T-helper 2 cell treated with Interferon-gamma antibody and Interleukin-4, amounts not matched to agents 5 μg/mL and 100 μg/mL, for 36 hours (primary cell): Measurements from ENCODE around the gene MAPK1.
"Not testable (repeated sequence)": the region's sequence is repeated elsewhere in the genome, so short reads cannot be mapped to it uniquely, and the experiment has no call there.

ENCODE experiments used
- DNase-seq: peaks from one replicate; pipeline ENCODE4 v3.0.0; 2021; ENCODE audit warnings: low spot score
- H3K27ac Mint-ChIP-seq: one replicate; pipeline ENCODE4 v1.8.0; 2021; ENCODE audit warnings: mild to moderate bottlenecking, mixed read lengths
- H3K27me3 Mint-ChIP-seq: one replicate; pipeline ENCODE4 v1.8.0; 2021; ENCODE audit warnings: low read depth, mixed read lengths
- H3K36me3 Mint-ChIP-seq: one replicate; pipeline ENCODE4 v1.8.0; 2021; ENCODE audit warnings: low read depth, mixed read lengths
- H3K4me1 Mint-ChIP-seq: one replicate; pipeline ENCODE4 v1.8.0; 2021; ENCODE audit warnings: low read depth, mixed read lengths
- H3K4me3 Mint-ChIP-seq: one replicate; pipeline ENCODE4 v1.8.0; 2022; ENCODE audit warnings: mild to moderate bottlenecking, moderate library complexity, mixed read lengths
- H3K9me3 Mint-ChIP-seq: one replicate; pipeline ENCODE4 v1.8.0; 2021; ENCODE audit warnings: mixed read lengths

Gene MAPK1

GRCh38 chr22:21828268-21828638, 39.2 kb downstream of the MAPK1 start:
- no peaks in the 10 kb centered on the region for H3K9me3 Mint-ChIP-seq
- no peaks in the 10 kb centered on the region for H3K27me3 Mint-ChIP-seq
- no peak for DNase-seq
- H3K36me3 Mint-ChIP-seq, result peaks cover 2% of the 10 kb centered on the region
- H3K4me3 Mint-ChIP-seq, result no peak overlapping the region
- no peak overlapping the region for H3K27ac Mint-ChIP-seq
- peaks cover 41% of the 10 kb centered on the region for H3K4me1 Mint-ChIP-seq

- no peaks in the 10 kb centered on the region for H3K9me3 Mint-ChIP-seq
- peaks cover 38% of the 10 kb centered on the region for H3K4me1 Mint-ChIP-seq
- H3K27ac Mint-ChIP-seq, result no peak overlapping the region
- H3K36me3 Mint-ChIP-seq, result no peaks in the 10 kb centered on the region
- no peaks in the 10 kb centered on the region for H3K27me3 Mint-ChIP-seq
- no peak for DNase-seq
- no peak overlapping the region for H3K4me3 Mint-ChIP-seq
Observed at GRCh38 chr22:21827628-21828267, 39.7 kb downstream of the MAPK1 start.

GRCh38 chr22:21826204-21826603, 41.2 kb downstream of the MAPK1 start:
- Mint-ChIP-seq H3K36me3 (peaks cover 3% of the 10 kb centered on the region), H3K27ac (no peak overlapping the region), H3K27me3 (no peaks in the 10 kb centered on the region), H3K4me3 (no peak overlapping the region), H3K4me1 (peaks cover 38% of the 10 kb centered on the region), H3K9me3 (no peaks in the 10 kb centered on the region)
- no peak for DNase-seq

GRCh38 chr22:21824962-21825361, 42.5 kb downstream of the MAPK1 start:
- H3K4me1 Mint-ChIP-seq, result peaks cover 34% of the 10 kb centered on the region
- H3K27ac Mint-ChIP-seq, H3K27me3 Mint-ChIP-seq, H3K4me3 Mint-ChIP-seq, DNase-seq, H3K9me3 Mint-ChIP-seq, H3K36me3 Mint-ChIP-seq: not testable (repeated sequence)

DNA sequence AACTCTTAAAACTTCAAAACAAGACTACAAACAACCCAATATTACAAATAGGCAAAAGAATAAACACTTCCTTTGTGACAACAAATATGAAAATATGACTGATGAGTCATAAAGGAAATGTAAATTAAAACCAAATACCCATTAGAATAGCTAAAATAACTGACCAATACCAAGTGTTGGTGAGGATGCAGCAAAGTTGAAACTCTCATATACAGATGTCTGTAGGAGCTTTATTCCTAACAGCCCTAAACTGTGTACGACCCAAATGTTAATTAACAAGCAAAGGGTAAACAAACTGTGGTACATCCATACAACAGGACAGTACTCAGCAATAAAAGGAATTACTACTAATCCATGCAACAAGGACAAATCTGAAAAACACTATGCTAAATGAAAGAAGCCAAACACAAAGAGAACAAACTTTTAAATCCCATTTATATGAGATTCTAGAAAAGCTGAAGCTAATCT, 43.0 kb downstream of the MAPK1 start:
- Mint-ChIP-seq H3K27me3 (no peaks in the 10 kb centered on the region), H3K4me1 (peaks cover 30% of the 10 kb centered on the region), H3K27ac (no peak overlapping the region), H3K4me3 (no peak overlapping the region), H3K36me3 (peaks cover 4% of the 10 kb centered on the region), H3K9me3 (no peaks in the 10 kb centered on the region)
- no peak for DNase-seq

DNA sequence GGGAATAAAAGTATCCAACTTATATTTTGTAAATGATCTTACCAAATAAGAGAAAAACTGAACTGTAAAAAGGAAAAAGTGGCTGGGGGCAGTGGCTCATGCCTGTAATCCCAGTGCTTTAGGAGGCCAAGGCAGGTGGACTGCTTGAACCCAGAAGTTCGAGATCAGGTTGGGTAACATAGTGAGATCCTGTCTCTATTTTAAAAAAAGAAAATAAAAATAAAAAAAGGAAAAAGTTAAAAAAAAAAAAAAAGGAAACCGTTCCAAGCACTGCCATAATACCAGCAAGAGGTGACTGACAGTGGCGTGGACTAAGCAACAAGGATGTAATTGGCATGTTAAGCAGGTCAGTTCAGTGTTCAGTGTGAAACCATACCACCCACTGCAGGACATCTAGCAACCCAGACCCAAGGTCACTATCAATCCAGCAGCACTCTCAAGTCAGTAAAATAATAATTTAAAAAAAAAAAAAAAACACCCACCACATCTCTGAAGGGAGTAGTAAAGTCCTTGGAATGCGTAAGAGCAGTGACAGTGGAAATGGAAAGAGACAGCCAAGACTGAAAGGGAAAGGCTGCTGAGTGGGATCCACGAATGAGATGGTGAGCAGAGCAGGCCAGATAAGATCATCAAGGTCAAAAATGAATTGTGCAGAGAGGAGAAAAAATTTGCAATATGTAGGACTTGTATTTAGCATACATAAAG, 43.6 kb downstream of the MAPK1 start:
- Mint-ChIP-seq H3K27me3 (no peaks in the 10 kb centered on the region), H3K27ac (no peak overlapping the region), H3K4me1 (peaks cover 34% of the 10 kb centered on the region), H3K4me3 (no peak overlapping the region), H3K36me3 (peaks cover 4% of the 10 kb centered on the region), H3K9me3 (no peaks in the 10 kb centered on the region)
- no peak for DNase-seq

- peak overlapping the region; percentile 11 for H3K27ac Mint-ChIP-seq
- peaks cover 13% of the 10 kb centered on the region for H3K36me3 Mint-ChIP-seq
- H3K9me3 Mint-ChIP-seq, result no peaks in the 10 kb centered on the region
- H3K4me1 Mint-ChIP-seq, result peaks cover 46% of the 10 kb centered on the region
- H3K27me3 Mint-ChIP-seq, result no peaks in the 10 kb centered on the region
- DNase-seq, result no peak
- H3K4me3 Mint-ChIP-seq, result no peak overlapping the region
Observed at GRCh38 chr22:21819183-21819770, 48.2 kb downstream of the MAPK1 start.

DNA sequence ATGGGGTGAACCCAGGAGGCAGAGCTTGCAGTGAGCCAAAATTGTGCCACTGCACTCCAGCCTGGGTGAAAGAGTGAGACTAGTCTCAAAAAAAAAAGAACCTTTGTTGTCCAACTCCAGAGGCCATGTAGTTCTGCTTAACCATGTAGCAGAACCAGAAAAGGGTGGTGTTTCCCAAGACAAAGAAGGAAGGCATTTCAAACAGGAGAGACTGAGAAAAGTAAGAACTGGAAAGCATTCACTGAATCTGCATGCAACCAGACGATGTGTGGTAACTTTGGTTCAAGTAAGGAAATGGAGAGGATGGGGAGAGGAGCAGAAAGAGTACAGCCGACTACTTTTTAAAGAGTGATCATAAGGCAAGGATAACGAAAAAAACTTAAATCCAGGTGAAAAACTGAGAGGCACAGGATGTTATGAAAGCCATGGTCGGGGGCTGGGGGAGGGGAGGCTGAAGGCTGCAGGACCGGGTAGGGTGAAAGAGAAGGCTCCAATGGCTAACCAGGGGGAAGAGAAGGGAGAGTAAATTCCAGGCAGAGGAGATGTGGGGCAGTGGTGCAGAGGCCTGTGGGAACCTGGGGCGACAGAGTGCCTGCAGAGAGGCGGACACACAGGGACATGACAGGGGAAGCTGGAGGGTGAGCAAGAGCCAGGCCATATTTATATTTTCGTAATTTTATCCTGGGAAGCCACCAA, 48.8 kb downstream of the MAPK1 start:
- no peak for DNase-seq
- H3K9me3 Mint-ChIP-seq, result no peaks in the 10 kb centered on the region
- peaks cover 17% of the 10 kb centered on the region for H3K36me3 Mint-ChIP-seq
- peak overlapping the region; percentile 70 for H3K27ac Mint-ChIP-seq
- H3K4me3 Mint-ChIP-seq, result peak overlapping the region; percentile 47
- peaks cover 47% of the 10 kb centered on the region for H3K4me1 Mint-ChIP-seq
- no peaks in the 10 kb centered on the region for H3K27me3 Mint-ChIP-seq

DNA sequence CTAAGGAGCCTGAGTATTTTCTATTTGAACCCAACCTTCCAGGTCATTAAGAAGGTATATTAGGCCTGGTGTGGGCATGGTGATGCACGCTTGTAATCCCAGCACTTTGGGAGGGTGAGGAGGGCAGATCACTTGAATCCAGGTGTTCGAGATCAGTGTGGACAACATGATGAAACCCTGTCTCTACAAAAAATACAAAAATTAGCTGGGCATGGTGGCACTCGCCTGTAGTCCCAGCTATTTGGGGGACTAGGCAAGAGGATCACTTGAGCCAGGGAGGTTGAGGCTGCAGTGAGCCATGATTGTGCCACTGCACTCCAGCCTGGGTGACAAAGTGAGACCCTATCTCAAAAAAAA, 50.0 kb downstream of the MAPK1 start:
- not testable (repeated sequence) for H3K27me3 Mint-ChIP-seq
- Mint-ChIP-seq H3K4me3 (peak overlapping the region; percentile 78), H3K4me1 (peaks cover 45% of the 10 kb centered on the region)

GRCh38 chr22:21816787-21817496, 50.5 kb downstream of the MAPK1 start:
- Mint-ChIP-seq H3K27me3 (no peaks in the 10 kb centered on the region), H3K4me3 (peak overlapping the region; percentile 78), H3K9me3 (no peaks in the 10 kb centered on the region), H3K36me3 (peaks cover 17% of the 10 kb centered on the region), H3K4me1 (peaks cover 47% of the 10 kb centered on the region), H3K27ac (peak overlapping the region; percentile 93)
- peak; percentile 44 for DNase-seq

More for the DNA sequence above, 50.0 kb downstream of the MAPK1 start:
- Mint-ChIP-seq H3K27ac (peak overlapping the region; percentile 93), H3K36me3 (peaks cover 17% of the 10 kb centered on the region)
- H3K9me3 Mint-ChIP-seq, DNase-seq: not testable (repeated sequence)

- Mint-ChIP-seq H3K4me3 (peak overlapping the region; percentile 78), H3K27ac (peak overlapping the region; percentile 93), H3K36me3 (peaks cover 16% of the 10 kb centered on the region), H3K9me3 (no peaks in the 10 kb centered on the region), H3K4me1 (peaks cover 46% of the 10 kb centered on the region), H3K27me3 (no peaks in the 10 kb centered on the region)
- no peak for DNase-seq
Observed at GRCh38 chr22:21816472-21816786, 51.0 kb downstream of the MAPK1 start.

GRCh38 chr22:21815958-21816357, 51.5 kb downstream of the MAPK1 start:
- no peak for DNase-seq
- H3K27ac Mint-ChIP-seq, result peak overlapping the region; percentile 93
- H3K4me3 Mint-ChIP-seq, result peak overlapping the region; percentile 59
- H3K27me3 Mint-ChIP-seq, result no peaks in the 10 kb centered on the region
- H3K9me3 Mint-ChIP-seq, result no peaks in the 10 kb centered on the region
- peaks cover 44% of the 10 kb centered on the region for H3K4me1 Mint-ChIP-seq
- peaks cover 15% of the 10 kb centered on the region for H3K36me3 Mint-ChIP-seq

- Mint-ChIP-seq H3K27me3 (no peaks in the 10 kb centered on the region), H3K4me1 (peaks cover 44% of the 10 kb centered on the region), H3K36me3 (peaks cover 13% of the 10 kb centered on the region), H3K4me3 (no peak overlapping the region), H3K9me3 (no peaks in the 10 kb centered on the region), H3K27ac (no peak overlapping the region)
- no peak for DNase-seq
Observed at GRCh38 chr22:21815357-21815756, 52.1 kb downstream of the MAPK1 start.

DNA sequence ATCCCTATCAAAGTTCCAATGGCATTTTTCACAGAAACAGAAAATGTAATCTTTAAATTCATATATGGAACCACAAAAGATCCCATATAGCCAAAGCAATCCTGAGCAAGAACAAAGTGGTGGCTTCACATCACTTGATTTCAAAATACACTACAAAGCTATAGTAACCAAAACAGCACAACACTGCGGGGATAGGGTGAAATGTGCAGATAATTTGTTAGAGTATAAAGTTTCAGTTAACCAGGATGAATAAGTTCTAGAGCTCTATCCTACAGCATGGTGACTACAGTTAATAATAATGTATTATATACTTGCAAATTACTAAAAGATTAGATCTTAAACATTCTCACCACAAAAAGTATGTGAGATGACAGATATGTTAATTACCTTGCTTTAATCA, 55.5 kb downstream of the MAPK1 start:
- Mint-ChIP-seq H3K27me3 (no peaks in the 10 kb centered on the region), H3K27ac (no peak overlapping the region), H3K36me3 (peaks cover 19% of the 10 kb centered on the region), H3K4me3 (no peak overlapping the region), H3K9me3 (no peaks in the 10 kb centered on the region), H3K4me1 (peaks cover 33% of the 10 kb centered on the region)
- DNase-seq, result no peak
